ENCODE results near the gene TTLL8.

The TTLL8 gene

DNA sequence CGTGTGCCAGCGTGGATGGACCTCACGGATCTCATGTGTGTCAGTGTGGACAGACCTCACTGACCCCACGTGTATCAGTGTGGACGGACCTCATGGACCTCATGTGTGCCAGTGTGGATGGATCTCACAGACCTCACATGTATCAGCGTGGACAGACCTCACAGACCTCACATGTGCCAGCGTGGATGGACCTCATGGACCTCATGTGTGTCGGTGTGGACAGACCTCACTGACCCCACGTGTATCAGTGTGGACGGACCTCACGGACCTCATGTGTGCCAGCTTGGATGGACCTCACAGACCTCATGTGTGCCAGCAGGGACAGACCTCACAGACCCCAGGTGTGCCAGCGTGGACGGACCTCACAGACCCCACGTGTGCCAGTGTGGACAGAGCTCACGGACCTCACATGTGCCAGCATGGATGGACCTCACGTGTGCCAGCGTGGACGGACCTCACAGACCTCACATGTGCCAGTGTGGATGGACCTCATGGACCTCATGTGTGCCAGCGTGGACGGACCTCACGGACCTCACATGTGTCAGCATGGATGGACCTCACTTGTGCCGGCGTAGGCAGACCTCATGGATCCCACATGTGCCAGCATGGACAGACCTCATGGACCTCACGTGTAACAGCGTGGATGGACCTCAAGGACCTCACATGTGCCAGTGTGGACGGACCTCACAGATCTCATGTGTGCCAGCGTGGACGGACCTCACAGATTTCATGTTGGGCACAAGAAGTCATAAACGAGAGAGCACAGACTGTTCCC is 18.2 kb downstream of the TTLL8 start:
- no peak for FAIRE-seq

DNA sequence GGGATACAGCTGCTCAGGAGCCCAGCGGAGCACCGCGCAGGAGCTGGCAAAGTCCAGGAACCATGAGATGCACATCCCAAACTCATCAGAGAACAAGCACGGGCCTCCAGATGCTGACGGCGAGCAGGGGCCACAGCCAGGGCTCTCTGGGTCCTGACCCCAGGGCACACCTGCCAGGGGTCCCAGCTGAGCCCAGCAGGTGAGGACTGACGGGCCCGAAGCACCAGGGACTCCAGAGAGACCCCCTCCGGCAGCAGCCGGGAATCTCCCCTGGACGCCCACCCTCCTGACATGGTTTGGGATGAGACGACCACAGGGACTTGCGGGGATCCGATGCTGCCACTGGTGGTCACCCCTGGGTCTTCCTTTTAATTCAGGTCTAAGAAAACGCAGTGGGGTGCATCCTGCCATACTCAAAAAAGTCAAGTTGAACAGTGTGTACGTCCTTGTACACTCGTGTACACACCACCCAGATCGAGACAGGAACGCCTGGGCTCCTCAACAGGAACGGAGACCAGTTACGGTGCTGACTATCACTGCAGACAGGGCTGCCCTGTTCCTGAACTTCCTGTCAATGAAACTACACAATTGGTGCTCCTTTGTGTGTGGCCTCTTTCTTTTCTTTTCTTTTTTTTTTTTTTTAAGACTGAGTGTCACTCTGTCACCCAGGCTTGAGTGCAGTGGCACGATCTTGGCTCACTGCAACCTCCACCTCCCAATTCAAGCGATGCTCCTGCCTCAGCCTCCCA is 21.9 kb downstream of the TTLL8 start:
- FAIRE-seq: no peak

DNA sequence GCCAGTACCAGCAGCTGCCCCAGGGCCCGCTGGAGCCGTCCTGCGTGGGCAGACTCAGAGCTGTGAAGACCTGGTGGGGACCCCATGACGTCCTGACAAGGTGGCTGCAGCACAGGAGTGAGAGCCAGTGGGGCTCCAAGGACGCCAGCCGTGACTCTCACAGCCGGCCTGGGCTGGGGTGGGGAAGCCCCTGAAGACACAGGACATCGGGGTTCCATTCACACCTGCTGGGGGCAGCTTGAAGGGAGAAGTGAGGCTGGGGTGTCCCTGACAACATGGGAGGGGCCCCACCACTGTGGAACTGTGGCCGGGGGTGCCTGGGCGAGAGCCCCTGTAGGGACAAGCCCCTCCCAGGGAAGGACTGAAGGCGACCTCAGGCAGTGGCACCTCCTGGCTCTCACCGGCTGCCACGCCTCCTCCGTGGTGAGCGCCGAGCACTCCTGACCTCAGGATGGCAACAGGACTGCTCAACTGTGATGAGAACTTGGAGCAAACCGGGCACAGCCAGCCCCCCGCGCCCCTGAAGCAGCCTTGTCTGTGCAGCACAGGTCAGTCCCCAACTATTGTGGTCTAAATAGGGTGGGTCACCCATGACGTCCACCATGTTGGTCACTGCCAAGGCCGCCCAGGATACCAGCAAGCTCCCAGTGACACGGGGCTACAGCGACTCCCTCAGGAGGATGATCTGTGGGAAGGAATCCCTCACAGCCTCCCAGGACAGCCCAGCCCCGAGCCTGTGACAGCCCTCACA is 22.8 kb downstream of the TTLL8 start:
- FAIRE-seq: no peak

DNA sequence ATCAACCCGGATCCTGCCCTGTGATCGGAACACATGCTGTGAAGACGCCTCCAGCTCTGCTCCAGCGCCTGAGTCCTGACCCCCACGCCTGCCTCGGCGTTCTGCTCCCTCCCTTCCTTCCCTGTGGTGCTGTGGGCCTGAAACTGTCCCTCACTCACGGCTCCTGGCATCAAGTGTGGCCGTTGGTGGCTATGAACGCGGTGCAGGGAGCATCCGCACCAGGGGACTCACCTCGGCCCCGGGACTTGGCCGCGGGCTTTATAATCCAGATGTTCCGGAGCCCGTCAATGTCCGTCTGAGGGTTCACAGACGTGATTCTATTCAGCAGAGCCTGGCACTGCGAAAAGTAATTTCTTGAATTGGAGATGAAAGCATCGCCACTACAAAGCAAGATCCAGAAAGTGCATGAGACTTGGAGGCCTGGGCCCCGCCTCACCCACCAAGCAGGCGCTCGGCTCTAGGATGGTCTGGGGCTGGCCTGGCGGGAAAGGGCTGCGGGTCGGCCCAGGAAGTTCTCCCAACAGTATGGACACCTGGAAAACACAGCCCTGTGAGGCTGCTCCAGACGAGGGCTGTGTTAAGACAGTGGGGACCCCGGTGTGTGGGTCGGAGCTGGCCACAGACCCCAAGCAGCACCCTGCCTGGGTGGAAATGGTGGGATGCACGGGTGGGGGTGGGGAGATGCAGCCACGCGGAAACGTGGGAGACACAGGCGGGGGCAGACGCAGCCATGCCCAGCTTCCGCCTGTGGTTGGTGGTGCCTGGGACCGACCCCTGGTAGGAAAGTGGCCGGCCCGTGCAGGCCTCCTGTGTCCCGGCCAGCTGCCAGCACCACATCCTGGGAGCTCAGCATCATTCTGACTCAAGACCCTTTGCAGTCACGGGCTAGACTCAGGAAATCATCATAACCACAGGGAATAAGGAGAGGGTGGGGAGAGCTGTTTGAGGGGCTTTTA is 23.7 kb downstream of the TTLL8 start:
- FAIRE-seq: no peak

DNA sequence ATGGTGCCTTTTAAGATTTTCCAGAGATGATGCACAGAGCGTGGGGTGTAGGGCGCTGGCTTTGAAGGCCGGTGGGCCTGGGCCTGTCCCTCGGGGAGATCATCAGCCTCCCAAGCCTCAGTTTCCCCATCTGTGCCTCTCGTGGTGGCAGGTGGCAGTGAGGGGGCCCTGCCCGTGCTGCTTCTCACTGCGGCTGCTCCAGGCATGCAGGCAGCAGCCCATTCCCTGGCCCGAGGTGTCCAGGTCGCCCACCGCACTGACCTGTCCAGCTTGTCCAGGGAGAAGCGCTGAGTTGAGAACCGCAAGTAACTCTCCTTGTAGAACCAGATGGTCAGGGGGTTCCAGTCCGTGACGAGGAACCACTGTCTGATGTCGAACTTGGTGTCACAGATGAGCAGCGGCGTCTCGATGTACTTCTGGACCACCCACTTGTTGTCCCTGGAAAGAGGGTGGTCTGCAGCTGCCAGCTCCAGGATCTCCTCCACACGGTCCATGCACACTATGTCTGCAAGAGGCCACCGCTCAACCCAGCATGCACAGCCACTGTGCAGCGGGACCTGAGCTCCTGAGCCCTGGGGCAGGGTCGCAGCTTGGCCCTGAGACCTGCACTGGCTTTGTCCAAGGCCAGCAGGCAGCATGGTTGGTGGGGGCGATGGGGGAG is 25.0 kb downstream of the TTLL8 start:
- no peak for FAIRE-seq

DNA sequence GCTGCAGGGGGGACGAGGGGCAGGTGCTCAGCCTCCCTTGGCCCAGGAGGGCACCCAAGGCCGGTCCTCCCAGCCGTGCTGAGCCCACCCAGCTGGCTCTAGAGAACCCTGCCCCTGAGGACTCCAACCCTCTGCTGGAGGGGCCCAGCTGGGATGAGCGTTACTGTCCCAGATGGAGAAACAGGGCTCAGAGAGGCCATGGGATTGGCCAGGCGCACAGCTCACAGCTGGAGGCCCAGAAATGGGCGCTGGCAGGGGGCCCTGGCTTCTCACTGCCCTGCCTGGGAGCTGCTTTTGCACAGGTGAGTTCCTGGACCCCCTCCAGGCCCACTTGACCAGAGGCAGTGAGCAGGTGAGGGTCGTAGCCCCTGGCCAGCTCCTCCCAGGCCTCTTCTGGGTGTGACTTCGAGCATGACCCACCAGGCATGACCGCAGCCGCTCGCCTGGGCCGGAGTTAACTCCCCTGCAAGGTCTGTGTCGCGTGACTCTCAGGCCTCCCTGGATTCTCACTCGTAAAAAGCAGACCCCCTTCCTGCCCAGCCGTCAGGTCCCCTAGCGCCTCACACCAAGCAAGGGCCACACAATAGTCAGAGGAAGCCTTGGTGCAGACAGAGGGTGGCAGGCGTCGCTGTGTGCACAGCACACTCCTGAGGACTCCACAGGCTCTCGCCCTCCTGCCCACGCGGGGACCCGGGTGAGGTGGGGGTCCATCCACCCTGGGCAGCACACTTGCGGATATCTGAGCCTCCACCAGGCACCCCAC is 25.8 kb downstream of the TTLL8 start:
- no peak for FAIRE-seq

DNA sequence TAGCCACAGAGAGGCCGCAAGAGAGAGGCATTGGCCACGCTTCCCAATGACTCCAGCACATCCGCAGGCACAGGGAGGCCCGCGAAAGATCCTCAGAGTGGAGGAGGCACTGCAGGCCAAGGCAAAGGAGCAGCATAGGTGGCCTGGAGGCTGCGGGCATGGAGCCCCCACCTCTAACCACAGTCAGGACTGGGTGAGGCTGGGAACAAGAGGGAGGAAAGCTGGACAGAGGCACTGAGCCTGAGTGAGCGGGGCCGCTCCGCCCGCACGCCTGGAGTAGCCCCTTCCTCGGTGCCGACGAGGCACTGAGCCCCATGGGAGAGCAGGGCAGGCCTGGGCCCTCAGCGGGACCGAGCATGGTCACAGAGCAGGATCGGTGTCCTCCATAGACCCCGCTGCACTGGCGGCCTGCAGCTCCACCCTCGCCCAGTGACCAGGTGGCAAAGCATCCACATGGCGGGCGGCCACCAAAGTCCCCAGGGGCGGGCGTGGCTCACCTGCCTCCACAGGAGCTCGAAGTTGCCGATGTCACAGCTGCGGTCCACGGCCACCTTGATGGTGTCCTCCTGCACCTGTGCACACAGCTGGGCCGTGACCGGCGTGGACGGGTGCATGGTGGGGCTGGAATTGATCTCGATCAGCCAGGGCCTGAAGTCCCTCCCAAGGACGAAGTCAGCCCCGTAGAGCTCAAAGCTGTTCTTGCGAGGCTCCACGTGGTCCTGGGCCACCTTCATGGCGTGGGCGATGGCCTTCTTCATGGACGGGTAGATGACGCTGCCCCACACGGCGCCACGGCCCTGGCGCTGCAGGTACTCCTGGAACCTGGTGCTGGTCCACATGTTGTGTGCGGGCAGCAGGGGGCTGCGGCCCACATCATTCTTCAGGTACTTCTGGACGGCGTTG is 26.7 kb downstream of the TTLL8 start:
- FAIRE-seq: no peak

DNA sequence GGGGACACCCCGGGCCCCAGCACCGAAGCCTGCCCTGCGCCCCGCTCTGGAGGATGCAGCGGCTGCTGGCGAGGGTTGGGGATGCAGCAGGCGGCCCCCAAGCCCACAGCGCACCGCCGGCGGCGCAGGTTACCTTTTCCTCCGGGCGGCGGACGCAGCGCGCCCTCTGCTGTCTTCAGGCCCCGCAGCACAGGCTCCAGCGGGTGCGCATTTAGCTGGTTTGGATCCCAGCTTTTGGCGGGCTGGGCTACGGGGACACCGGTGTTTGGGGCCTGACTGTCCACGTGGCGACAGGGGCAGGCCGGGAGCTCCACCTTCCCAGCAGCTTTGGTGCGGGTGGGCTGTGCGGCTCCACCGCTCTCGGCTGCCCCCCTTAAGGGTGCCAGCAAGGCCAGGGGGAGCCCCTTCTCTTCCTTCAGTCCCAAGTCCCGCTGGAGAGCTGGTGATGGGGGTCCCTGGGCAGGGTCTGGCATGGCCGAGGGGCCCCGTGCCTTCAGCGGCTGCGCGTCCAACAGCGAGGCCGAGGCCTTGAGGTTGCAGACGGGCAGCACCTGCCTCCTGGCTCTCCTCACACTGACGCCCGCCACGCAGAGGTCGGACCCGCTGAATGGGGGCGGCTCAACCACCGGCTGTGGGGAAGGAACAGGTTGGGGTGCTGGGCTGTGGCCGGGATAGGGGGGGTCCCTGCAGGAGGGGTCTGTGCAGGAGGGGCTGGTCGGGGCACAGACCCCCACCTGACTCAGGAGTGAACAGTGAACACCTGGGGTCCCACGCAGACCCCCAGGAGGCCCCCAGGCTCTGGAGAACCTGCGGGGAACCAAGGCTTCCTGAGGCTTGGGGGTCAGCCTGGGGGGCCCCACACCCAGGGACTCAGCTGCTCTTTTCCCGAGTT is 27.6 kb downstream of the TTLL8 start:
- FAIRE-seq: no peak

DNA sequence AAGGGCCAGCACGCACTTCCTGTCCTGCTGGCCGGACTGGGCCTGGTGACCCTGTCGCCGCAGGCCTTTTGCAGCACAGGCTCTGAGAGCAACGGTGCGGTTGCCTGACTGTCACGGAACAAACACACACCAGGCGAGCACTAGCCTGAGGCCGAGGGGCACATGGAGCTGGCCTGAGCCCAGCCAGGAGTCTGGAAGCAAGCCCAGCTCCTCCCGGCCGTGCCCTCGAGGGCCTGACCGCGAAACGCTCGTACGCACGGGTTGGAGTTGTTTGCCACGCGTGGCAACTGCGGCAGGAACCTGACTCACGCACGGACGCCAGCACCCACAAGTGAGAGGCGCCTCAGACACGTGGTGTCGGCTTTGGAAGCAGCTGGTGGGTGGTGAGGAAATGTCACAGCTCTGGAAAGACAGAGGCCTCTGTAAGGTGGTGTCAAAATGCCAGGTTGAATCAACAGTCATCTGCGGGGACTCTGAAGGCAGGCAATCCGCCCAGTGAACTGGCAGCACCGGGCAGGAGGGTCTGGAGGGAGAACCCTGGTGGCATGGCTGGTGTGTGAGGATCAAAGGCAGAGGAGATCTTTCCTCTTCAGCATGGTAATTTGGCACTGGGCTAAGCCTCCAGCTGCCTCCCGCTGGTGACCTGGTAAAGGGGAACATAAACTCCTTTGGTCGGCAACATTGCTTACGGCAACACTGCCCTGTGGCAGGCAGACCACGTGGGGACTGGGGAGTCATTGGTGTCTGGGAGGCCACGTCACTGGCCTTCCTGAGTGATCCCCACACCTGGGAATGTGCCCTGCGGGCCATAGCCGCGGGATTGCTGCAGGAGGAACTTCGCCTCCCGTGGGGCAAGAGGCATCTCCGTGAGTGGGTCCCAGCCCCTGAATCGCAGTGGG is 30.2 kb downstream of the TTLL8 start:
- FAIRE-seq: no peak

DNA sequence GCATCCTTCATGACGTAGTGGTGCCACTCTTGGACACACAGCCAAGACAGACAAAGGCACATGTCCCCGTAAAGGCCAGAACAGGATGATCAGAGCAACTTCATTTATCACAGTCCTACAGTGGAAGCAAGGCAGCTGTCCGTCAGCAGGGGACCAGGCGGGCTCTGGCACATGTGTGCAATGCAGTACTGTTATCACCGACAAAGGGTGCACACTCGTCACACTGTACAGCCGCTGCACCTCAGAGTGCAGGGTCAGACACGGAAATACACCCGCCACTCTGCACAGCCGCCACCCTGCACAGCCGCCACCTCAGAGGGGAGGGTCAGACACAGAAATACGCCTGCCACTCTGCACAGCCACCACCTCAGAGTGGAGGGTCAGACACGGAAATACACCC is 32.1 kb downstream of the TTLL8 start:
- no peak for FAIRE-seq

DNA sequence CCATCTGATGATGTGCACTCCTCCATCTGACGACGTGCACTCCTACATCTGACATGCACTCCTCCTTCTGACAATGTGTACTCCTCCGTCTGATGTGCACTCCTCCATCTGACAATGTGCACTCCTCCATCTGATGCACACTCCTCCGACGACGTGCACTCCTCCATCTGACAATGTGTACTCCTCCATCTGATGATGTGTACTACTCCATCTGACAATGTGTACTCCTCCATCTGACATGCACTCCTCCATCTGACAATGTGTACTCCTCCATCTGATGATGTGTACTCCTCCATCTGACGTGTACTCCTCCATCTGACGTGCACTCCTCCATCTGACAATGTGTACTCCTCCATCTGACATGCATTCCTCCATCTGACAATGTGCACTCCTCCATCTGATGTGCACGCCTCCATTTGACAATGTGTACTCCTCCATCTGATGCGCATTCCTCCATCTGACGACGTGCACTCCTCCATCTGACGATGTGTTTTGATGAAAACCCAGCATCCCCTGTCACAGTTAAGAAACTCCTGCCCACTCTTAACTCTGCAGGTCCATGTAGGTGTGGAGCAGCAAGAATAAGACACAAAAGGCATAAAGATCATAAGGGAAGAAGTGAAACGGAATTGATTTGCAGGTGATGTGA is 35.8 kb downstream of the TTLL8 start:
- no peak for FAIRE-seq

DNA sequence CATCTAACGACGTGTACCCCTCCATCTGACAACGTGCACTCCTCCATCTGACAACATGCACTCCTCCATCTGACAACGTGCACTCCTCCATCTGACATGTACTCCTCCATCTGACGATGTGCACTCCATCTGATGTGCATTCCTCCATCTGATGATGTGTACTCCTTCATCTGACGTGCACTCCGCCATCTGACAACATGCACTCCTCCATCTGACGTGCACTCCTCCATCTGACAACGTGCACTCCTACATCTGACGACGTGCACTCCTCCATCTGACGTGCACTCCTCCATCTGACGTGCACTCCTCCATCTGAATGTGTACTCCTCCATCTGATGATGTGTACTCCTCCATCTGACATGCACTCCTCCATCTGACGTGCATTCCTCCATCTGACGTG is 37.5 kb downstream of the TTLL8 start:
- FAIRE-seq: no peak

DNA sequence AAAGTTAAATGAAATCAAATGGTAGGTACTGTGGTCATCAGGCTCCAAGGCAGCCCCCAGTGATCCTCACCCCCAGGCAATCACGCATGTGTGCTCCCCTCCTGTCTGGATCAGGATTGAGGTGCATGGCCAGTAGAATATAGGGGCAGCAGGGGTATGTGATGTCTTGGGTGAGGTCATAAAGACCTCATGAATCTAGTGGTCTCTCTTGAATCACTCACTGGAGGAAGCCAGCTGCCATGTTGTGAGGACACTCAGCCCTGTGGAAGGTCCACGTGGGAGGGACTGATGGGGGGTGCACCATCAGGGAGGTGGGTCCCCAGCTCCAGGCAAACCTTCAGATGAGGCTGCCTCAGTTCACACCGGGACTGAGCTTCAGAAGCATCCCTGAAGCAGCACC is 38.8 kb downstream of the TTLL8 start:
- FAIRE-seq: no peak

DNA sequence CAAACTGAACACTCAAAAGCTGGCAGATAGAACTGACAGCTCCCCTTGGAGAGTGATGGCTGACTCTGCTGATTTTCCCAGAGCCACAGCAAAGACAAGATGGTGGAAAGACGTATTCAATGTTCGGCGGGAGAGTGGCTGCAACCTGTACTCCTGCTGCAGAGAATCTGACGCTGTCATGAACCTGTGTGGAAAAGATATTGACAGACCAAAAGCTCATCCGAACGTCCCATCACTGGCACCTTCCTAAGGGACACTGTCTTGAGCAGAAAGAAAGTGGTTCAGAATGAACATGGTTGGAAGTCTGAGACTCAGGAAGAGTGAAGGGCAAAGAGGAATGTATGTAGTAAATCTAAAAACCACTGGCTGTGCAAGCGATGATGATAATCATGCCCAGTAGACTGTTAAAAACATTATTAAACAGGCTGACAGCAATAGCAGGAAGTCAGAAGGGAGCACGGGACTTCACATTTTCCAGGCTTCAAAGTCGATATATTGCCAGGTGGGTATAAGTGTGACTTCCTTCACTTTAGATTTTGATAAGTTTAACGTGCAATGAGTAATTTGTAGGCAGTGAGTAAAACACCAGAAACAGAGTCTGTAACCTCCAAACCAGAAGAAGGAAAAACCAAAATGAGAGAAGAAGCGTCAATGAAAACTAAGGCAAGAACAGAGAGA is 39.4 kb downstream of the TTLL8 start:
- FAIRE-seq: no peak

DNA sequence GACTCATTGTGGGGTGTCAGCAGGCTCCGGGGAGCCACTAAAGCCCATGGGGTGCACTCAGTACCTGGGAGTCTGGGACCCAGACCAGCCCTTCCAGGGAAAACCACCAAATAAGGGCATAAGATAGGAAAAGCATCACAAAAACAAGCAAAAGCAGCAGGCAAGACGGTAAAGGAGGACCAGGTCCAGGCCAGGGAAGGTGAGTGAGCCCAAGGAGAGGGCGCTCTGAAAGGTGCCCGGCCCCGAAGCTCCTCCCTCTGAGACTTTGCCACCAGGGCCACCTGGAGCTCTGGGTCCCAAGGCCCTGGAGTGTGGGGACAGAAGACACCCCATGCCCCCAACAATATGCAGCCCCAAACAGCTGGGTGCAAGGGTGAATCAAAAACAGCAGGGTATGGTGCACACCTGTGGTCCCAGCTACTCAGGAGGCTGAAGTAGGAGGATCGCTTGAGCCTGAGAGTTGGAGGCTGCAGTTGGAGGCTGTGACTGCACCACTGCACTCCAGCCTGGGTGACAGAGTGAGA is 40.3 kb downstream of the TTLL8 start:
- no peak for FAIRE-seq

DNA sequence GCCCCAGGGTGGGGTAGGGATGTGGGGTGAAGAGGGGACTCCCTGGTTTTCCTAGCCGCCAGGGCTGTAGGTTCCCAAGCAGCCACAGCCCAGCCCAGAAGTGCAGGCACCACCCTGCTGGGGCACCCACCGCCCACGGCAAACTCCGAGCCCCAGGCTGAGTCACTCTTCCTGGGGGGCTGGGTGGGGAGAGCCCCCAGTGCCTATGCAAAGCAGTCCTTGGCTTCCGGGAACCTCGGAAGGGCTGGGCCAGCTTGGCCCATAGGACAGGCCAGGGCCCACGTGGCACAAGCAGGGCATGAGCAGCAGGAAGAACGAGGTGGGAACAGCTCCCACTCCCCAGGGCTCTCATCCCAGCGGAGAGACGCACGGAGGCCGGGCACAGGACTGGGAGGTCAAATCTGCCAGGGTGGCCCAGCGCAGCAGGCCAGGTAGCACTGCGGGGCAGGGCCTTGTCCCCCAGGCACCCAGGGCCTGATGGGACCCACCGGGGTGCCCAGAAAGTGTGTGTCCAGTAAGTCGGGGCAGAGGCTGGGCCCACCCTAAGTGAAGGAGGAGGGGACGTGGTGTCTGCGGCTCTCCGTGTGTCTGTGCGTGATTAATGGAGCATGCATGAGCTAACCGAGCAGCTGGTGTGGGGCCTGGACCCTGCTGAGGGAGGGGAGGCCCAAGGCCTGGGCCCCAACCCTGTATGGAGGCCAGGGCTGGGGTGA is 41.0 kb downstream of the TTLL8 start:
- no peak for FAIRE-seq

Data from G401.6 (cell line).